ENCODE results near the gene CDCA8.

The CDCA8 gene

DNA sequence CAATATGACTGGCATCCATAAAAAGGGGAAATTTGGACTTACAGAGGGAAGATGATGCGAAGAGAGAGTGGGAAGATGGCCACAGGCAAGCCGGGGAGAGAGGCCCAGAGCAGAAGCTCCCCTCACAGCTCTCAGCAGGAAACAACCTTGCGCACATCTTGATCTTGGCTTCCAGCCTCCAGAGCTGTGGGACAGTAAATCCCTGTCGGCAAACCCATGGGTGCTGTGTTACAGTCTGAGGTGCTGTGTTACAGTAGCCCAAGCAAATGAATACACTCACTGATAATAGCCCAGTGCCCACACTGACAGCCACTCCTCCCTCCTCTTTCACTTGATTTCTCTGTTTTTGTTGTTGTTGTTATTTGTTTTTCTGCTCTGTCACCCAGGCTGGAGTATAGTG is 22.4 kb downstream of the CDCA8 start:
- DNase-seq (ENCODE audit: low read depth in 2 of 3, low spot score in 1 of 3), result no peak

- no peak for DNase-seq (ENCODE audit: low read depth in 2 of 3, low spot score in 1 of 3)
Observed at GRCh38 chr1:37716321-37716720, 24.0 kb downstream of the CDCA8 start.

DNA sequence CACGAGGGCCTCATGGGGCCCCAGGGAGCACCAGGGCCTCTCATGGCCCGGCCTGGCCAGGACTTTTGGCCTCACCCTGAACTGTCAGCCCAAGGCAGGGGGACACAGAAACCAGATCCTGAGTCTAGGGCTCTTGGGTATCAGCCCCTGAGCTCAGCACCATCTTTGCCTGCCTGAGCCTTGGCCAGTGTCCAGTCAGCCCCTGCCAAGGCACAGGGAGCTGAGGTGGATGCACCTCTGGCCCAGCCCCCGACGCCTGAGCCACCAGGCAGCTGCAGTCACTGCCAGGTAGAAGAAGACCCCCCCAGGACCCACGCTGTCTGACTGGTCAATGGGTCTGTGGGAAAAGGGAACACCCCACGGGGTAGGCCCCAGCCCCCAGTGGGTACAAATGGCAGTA is 25.3 kb downstream of the CDCA8 start:
- DNase-seq (ENCODE audit: low read depth in 2 of 3, low spot score in 1 of 3), result no peak

- no peak for DNase-seq (ENCODE audit: low read depth in 2 of 3, low spot score in 1 of 3)
Observed at GRCh38 chr1:37718181-37718900, 26.0 kb downstream of the CDCA8 start.

DNA sequence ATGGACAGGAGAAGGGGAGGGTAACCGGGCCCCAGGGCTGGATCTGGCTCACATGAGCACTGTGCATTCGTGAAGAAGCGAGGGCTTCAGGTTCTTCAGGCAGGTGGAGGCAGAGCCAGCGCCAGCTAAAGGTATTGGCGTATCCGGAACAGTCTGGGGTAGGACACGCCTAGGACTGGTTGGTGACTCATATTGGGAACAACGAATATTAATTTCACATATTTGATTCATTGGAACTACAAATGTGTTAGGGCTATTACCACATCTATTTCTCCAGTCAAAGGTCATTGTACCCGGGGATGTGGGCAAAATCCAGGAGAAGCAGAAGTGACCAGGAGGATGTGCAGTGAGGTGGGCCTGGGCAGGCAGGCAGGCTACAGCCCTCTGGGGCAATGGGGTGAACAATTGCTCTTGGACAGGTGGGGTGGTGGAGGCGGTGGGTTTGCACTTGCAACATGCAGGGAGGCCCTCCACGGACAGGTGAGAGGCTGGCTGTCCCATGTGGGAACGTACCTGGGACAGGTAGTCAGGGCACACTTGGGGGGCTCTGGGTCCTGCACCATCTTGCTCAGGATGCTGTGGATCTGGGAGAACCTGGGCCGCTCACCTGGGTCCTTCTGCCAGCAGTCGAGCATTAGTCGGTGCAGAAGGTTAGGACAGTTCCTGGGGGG is 26.7 kb downstream of the CDCA8 start:
- no peak for DNase-seq (ENCODE audit: low read depth in 2 of 3, low spot score in 1 of 3)

DNA sequence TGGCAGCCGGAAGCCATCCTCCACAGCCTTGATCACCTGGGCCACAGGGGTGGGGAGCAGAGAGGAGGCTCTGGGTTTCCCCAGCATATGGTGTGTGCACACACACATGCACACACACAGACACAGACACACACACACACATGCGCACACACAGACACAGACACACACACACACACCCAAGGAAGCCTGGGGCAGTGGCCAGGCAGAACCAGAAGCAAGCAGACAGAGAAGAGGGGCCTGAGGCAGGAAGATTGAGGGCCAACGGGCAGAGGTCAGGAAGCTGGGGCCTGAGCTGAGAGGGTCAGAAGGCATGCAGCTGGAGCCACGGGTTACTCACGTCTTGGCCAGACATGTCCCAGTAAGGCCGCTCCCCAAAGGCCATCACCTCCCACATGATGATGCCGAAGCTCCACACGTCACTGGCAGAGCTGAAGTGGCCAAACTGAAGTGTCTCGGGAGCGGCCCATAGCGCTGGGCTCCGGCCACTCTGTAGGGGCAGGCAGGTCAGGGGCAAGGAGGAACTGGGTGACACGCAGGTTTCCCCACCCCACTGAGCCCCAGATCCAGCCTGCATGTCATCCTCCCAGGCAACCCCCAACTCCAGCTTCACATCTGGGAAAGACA is 27.4 kb downstream of the CDCA8 start:
- DNase-seq (ENCODE audit: low read depth in 2 of 3, low spot score in 1 of 3), result no peak

GRCh38 chr1:37720231-37721130 is 28.2 kb downstream of the CDCA8 start:
- no peak for DNase-seq (ENCODE audit: low read depth in 2 of 3, low spot score in 1 of 3)

DNA sequence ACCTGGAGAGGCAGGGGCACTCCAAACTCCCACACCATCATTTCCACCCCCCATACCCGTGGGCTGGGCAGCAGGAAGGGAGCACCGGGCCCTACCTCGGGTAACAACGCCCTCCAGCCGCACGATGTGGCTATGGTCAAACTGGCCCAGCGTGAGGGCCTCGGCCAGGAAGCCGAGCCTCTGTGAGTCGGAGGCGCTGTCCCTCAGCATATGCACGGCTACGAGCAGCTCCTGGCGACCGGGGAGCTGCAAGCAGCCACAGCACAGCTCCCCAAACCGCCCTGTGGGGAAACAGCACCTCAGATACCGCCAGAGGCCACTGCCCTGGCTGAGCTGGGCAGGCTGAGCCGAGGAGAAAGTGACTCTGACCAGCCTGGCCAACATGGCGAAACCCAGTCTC is 29.2 kb downstream of the CDCA8 start:
- no peak for DNase-seq (ENCODE audit: low read depth in 2 of 3, low spot score in 1 of 3)

DNA sequence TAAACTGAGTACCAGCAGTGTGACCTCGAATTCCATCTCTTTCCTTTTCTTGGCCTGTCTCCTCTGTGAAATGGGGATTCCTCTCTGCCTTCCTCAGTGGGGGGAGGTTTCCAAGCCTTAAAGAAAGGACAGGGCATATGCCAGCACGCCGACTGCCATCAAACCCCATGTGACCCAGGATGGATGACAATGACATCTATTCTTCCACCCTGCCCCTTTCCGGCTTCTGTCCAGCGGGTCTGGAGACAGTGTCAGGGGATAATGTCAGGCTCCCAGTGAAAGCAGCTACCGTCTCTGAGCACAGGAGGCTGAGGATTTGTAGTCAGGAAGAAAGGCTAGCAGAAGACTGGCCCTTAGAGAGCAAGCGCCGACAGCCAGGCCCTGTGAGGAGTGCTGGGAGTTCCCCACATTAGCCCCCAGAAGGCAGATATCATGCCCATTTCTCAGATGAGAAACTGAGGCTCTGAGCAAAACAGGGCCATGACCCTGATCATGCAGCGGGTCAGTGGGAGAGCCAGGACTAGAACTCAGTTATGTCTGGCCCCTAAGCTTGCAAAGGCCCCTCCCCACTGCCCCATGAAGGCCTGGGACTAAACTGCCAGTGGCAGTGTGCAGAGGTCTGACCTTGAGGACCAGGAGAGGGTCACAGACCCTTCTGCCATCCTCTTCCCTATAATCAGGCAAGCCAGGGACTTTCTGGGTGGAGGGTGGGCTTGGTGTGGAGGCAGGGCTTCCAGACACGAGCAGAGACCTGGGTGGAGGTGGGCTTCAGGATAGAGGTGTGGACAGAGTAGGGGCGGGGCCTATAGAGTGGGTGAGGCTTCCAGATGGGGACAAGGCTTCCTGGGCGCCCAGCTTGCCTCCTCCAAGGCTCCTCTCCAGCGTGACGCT is 30.1 kb downstream of the CDCA8 start:
- DNase-seq (ENCODE audit: low read depth in 2 of 3, low spot score in 1 of 3), result no peak

GRCh38 chr1:37723072-37723389 is 30.7 kb downstream of the CDCA8 start:
- DNase-seq (ENCODE audit: low read depth in 2 of 3, low spot score in 1 of 3), result no peak

DNA sequence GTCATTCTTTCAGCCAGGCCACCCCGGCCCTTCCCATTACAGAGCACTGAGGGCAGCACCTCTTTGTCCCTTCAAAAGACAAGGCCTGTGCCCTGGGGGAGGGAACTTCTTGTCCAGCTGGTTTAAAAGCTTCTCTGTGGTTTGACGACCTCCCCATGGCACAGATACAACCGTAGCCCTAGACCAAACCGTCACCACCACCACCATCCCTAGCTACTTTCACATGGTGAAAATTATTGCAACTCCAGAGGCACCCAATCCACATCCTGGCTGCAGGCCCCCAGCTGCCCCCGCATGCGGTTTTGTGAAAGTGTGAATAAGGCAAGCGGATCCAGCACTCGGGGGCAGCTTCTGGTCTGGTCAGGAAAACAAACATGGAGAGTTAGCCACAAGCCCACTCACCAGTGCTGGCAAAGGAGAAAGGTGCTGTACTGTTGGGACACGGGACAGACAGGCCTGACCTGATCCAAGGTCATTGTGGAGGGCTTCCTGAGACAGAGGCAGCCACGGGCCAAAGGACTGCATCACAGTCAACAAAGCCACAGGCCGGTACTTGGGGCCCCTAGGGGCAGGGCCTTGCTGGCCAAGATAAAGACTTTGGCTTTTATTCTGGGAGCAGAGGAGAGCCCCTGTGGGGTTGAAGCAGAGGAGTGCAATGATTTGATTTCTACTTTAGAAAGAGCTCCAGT is 31.2 kb downstream of the CDCA8 start:
- DNase-seq (ENCODE audit: low read depth in 2 of 3, low spot score in 1 of 3), result no peak

GRCh38 chr1:37724575-37724974 is 32.3 kb downstream of the CDCA8 start:
- no peak for DNase-seq (ENCODE audit: low read depth in 2 of 3, low spot score in 1 of 3)

GRCh38 chr1:37725851-37726613 is 33.7 kb downstream of the CDCA8 start:
- no peak for DNase-seq (ENCODE audit: low read depth in 2 of 3, low spot score in 1 of 3)

- DNase-seq (ENCODE audit: low read depth in 2 of 3, low spot score in 1 of 3), result no peak
Observed at GRCh38 chr1:37726751-37727585, 34.7 kb downstream of the CDCA8 start.

DNA sequence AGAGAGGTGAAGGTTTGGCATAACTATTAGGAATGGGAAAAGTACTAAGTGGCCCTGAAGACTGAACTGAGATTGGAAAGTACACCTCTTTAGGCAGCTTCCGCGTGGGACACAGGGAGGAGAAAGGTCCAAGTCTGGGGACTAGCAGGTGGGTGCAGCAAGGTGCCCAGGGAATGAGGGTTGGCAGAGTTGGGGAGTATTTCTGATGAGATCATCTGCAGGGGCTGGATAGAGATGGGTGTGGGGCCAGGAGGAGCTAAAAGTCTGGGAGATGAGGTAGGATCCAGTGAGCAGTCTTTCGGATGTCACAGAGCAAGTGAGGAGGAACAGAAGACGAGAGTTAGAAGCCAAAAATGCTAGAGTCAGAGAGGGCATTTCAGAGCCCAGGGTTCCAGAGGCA is 36.1 kb downstream of the CDCA8 start:
- no peak for DNase-seq (ENCODE audit: low read depth in 2 of 3, low spot score in 1 of 3)

DNA sequence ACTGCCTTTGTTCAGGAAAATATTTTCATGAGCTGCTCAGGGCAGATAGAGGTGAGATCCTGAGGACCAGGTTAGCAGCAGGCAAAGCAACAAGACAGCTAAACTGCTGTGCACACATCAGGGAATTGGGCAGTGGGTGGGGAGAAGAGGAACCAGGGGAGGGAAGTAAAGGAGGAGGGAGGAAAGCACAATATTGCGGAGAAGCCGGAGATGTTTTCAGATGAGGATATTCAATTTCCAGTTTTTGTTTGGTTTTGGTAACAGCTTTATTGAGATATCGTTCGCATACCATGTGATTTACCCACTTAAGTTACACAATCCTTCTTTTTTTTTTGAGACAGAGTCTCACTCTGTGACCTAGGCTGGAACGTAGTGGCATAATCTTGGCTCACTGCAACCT is 38.1 kb downstream of the CDCA8 start:
- no peak for DNase-seq (ENCODE audit: low read depth in 2 of 3, low spot score in 1 of 3)

DNA sequence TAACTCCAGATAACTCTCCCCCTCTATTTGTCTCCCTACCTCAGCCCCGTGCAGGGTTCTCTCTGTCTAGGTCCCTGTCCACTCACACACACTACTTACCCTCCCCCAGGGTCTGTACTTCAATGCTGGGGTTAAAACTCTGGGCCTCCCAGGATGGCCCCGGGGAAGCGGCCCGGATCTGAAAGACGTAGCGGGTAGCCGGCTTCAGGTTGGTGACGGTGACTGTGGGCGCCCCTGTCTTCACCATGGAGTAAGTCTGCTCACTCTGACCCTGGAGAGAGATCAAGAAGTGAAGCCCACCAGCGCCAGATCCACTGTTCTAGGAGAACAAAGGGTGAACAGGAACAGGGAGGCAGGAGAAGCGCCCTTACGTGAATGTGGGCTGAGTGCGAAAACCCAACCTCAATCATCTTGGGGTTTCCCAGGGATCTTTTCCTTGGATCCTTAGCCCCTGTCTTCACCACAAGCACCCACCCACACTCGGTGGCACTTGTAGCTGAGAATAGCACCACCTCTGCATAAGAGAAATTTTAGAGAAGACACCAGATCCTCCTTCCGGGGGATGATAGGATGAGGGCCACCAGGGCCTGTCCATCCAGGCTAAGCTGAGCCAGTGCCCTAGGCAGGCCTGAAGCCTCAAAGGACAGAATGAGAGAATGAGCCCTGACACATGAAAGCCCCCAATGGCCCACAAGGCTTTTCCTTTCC is 39.1 kb downstream of the CDCA8 start:
- no peak for DNase-seq (ENCODE audit: low read depth in 2 of 3, low spot score in 1 of 3)
